Fibroblast of villous mesenchyme (primary cell): Measurements from ENCODE around the gene CPNE5. TPM values are rescaled to one million over a fixed set of nuclear protein-coding genes. Genes with fewer than 3 reads are reported as not detected.

Experiments
- DNase-seq: peaks from one replicate; pipeline ENCODE4 v3.0.0-alpha.2; 2010; ENCODE audit warnings: low read depth
- H3K4me3 ChIP-seq: 2 replicates; pipeline ENCODE4 v1.5.1; 2011; ENCODE audit warnings: low read depth, mild to moderate bottlenecking, low read length
- CTCF ChIP-seq: IDR thresholded peaks from 2 replicates; pipeline ENCODE4 v1.5.1; 2012; ENCODE audit warnings: low read depth, mild to moderate bottlenecking, low read length; ENCODE audit not compliant: insufficient read depth
- total RNA-seq: library from RNA; depleted of rRNA; stranded (reverse); fragments of >200 nt; gene quantifications from 2 replicates; pipeline ENCODE4 v1.2.3, GENCODE V29; 2012

The CPNE5 gene
- total RNA-seq, 1 donor, result under 0.01 TPM

GRCh38 chr6:36800223-36801076, 38.8 kb downstream of the CPNE5 start:
- H3K4me3 ChIP-seq, result no peak overlapping the region
- TF ChIP-seq CTCF, result no peak
- DNase-seq, result no peak

GRCh38 chr6:36798852-36799251, 40.4 kb downstream of the CPNE5 start:
- no peak for TF ChIP-seq CTCF
- no peak overlapping the region for H3K4me3 ChIP-seq
- no peak for DNase-seq

GRCh38 chr6:36797653-36798052, 41.6 kb downstream of the CPNE5 start:
- DNase-seq, result no peak
- no peak overlapping the region for H3K4me3 ChIP-seq
- no peak for TF ChIP-seq CTCF

- DNase-seq, result no peak
- TF ChIP-seq CTCF, result no peak
- no peak overlapping the region for H3K4me3 ChIP-seq
These were observed 42.2 kb downstream of the CPNE5 start for GRCh38 chr6:36797055-36797454.

GRCh38 chr6:36794713-36795065, 44.6 kb downstream of the CPNE5 start:
- no peak overlapping the region for H3K4me3 ChIP-seq
- TF ChIP-seq CTCF, result no peak
- no peak for DNase-seq

GRCh38 chr6:36793913-36794712, 45.1 kb downstream of the CPNE5 start:
- no peak for DNase-seq
- no peak for TF ChIP-seq CTCF
- no peak overlapping the region for H3K4me3 ChIP-seq
